HL-60 (cell line): ENCODE measurements around the gene LRRC17.

Experiments
- DNase-seq, 2 experiments: peaks; one replicate each; pipeline ENCODE4 v3.0.0-alpha.2; 2010 to 2020; ENCODE audit warnings: low read depth in 1 of 2, low spot score in 1 of 2
- H3K27ac ChIP-seq: fragments of 250-450 bp; sonication (Bioruptor Pico); replicated peaks from 2 replicates; pipeline ENCODE4 v1.5.1; 2020; ENCODE audit warnings: mild to moderate bottlenecking, moderate library complexity
- H3K27me3 ChIP-seq: fragments of 250-450 bp; sonication (Bioruptor Pico); 2 replicates; pipeline ENCODE4 v1.5.1; 2021; ENCODE audit warnings: mild to moderate bottlenecking, moderate library complexity; ENCODE audit not compliant: insufficient read depth, poor library complexity, severe bottlenecking
- H3K4me3 ChIP-seq: replicated peaks from 2 replicates; pipeline ENCODE4 v1.5.1; 2011; ENCODE audit warnings: mild to moderate bottlenecking, control low read depth, low read length; ENCODE audit not compliant: insufficient read depth
- GABPA ChIP-seq: IDR thresholded peaks from 2 replicates; pipeline ENCODE4 v1.6.1; 2012; ENCODE audit warnings: low read depth
- POLR2AphosphoS5 ChIP-seq: IDR thresholded peaks from 2 replicates; pipeline ENCODE4 v1.6.1; 2012; ENCODE audit warnings: low read depth
- SPI1 ChIP-seq: IDR thresholded peaks from 2 replicates; pipeline ENCODE4 v1.6.1; 2012; ENCODE audit warnings: low read depth, mild to moderate bottlenecking, borderline replicate concordance
- TF ChIP-seq, protein P1 (sequence below): IDR thresholded peaks from one replicate; pipeline ENCODE4 v1.5.1; 2011; ENCODE audit warnings: low read length, control low read depth, inconsistent platforms; ENCODE audit not compliant: insufficient read depth
- TF ChIP-seq, protein P2 (sequence below): IDR thresholded peaks from 2 replicates; pipeline ENCODE4 v1.6.1; 2012; ENCODE audit warnings: low read depth; ENCODE audit not compliant: insufficient replicate concordance

LRRC17 gene

DNA sequence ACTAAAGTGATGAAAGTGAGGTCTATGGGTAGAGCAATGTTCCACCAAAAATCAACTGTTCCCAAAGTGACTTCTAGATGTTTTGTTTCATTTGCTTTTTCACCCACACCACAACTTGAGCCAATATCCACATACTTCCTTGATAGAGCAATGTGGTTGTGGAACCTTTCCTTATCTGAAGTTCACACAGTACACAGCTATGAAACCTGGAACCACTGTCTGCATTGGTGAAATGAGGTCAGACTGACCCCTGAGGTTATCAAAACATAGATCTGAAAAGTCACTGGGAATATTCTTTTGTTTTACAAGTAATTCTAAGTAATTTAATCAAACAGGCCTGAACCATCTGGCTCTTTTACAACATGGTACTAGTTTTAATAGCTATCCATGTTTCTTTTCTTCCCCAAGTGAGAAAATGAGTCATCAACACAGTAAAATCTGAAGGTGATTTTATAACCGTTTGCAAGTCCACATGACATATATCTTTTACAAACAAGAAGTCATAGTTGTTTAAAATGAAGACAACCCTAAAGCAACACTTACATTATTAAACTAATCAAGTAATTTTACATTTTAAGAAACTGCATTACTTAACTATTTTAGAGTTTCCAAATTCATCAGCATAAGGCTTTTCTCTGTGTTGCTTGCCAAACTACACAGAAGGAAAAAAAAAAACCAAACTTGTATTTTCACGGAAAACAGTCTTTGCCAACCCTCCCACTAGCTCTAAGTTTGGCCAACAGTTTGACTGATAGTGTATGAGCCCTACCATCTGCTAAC is 80.3 kb downstream of the LRRC17 start:
- peak in 1 of 2 experiments; percentile 41 for DNase-seq
- Histone ChIP-seq H3K27ac (peak overlapping the region; percentile 27), H3K27me3 (no peaks in the 10 kb centered on the region), H3K4me3 (no peak overlapping the region)
- TF ChIP-seq, protein P1, sequence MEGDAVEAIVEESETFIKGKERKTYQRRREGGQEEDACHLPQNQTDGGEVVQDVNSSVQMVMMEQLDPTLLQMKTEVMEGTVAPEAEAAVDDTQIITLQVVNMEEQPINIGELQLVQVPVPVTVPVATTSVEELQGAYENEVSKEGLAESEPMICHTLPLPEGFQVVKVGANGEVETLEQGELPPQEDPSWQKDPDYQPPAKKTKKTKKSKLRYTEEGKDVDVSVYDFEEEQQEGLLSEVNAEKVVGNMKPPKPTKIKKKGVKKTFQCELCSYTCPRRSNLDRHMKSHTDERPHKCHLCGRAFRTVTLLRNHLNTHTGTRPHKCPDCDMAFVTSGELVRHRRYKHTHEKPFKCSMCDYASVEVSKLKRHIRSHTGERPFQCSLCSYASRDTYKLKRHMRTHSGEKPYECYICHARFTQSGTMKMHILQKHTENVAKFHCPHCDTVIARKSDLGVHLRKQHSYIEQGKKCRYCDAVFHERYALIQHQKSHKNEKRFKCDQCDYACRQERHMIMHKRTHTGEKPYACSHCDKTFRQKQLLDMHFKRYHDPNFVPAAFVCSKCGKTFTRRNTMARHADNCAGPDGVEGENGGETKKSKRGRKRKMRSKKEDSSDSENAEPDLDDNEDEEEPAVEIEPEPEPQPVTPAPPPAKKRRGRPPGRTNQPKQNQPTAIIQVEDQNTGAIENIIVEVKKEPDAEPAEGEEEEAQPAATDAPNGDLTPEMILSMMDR = no peak
- TF ChIP-seq SPI1 = no peak
- TF ChIP-seq GABPA = no peak
- TF ChIP-seq, protein P2, sequence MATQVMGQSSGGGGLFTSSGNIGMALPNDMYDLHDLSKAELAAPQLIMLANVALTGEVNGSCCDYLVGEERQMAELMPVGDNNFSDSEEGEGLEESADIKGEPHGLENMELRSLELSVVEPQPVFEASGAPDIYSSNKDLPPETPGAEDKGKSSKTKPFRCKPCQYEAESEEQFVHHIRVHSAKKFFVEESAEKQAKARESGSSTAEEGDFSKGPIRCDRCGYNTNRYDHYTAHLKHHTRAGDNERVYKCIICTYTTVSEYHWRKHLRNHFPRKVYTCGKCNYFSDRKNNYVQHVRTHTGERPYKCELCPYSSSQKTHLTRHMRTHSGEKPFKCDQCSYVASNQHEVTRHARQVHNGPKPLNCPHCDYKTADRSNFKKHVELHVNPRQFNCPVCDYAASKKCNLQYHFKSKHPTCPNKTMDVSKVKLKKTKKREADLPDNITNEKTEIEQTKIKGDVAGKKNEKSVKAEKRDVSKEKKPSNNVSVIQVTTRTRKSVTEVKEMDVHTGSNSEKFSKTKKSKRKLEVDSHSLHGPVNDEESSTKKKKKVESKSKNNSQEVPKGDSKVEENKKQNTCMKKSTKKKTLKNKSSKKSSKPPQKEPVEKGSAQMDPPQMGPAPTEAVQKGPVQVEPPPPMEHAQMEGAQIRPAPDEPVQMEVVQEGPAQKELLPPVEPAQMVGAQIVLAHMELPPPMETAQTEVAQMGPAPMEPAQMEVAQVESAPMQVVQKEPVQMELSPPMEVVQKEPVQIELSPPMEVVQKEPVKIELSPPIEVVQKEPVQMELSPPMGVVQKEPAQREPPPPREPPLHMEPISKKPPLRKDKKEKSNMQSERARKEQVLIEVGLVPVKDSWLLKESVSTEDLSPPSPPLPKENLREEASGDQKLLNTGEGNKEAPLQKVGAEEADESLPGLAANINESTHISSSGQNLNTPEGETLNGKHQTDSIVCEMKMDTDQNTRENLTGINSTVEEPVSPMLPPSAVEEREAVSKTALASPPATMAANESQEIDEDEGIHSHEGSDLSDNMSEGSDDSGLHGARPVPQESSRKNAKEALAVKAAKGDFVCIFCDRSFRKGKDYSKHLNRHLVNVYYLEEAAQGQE = no peak
- no peak for TF ChIP-seq POLR2AphosphoS5

DNA sequence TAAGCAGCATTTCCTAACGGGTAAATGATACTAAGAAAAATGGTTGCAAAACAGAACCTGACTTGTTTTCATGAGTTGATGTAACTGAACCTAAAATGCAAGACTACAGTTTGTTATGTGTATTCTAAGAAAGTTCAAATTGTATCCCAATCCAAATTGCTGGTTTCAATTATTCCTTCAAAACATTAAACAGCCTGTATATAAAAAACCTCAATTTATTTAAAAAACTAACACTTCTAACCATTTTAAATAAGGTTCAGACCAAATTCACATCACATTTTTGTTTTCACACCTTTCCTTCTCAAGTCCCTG is 80.9 kb downstream of the LRRC17 start:
- no peak for DNase-seq
- no peak overlapping the region for H3K4me3 ChIP-seq
- no peaks in the 10 kb centered on the region for H3K27me3 ChIP-seq
- no peak for TF ChIP-seq GABPA
- TF ChIP-seq, protein P1 = no peak
- no peak for TF ChIP-seq POLR2AphosphoS5
- TF ChIP-seq SPI1 = no peak
- TF ChIP-seq, protein P2 = no peak
- peak overlapping the region; percentile 27 for H3K27ac ChIP-seq

DNA sequence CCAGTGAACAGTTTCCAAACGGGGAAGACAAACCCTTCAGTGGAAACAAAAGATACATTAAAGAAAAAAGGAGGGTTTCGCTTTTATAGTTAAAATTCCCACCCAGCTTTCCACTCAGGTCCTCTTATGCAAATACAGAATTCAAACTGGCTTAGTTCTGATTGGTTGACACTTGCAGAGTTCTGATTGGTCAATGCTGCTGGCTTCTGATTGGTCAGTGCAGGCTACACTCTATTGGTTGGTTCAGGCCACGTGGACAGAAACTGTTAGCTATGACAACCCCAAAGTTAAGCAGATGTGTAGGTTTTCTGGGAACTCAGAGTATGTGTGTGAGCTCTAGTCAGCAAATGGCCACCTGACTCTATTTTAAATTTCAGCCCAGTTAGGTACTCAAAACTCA is 81.8 kb downstream of the LRRC17 start:
- Histone ChIP-seq H3K4me3 (no peak overlapping the region), H3K27me3 (no peaks in the 10 kb centered on the region), H3K27ac (no peak overlapping the region)
- TF ChIP-seq SPI1 (no peak), POLR2AphosphoS5 (no peak), GABPA (no peak)
- TF ChIP-seq, protein P2 = no peak
- TF ChIP-seq, protein P1 = no peak
- no peak for DNase-seq
